AG09309 (cell line): ENCODE results near the gene GLG1.

Experiments
- DNase-seq: peaks from one replicate; pipeline ENCODE4 v3.0.0-alpha.2; 2010; ENCODE audit warnings: low read depth
- H3K4me3 ChIP-seq: 2 replicates; pipeline ENCODE4 v1.5.1; 2011; ENCODE audit warnings: mild to moderate bottlenecking, low read depth, low read length, moderate library complexity; ENCODE audit not compliant: control insufficient read depth
- TF ChIP-seq, protein P1 (sequence below): IDR thresholded peaks from 2 replicates; pipeline ENCODE4 v1.5.1; 2011; ENCODE audit warnings: mild to moderate bottlenecking, low read depth, low read length, inconsistent platforms; ENCODE audit not compliant: insufficient read depth, control insufficient read depth; ENCODE audit errors: missing control alignments

GLG1 gene

GRCh38 chr16:74649839-74650504, 43.1 kb upstream of the GLG1 start:
- no peak overlapping the region for H3K4me3 ChIP-seq
- TF ChIP-seq, protein P1, sequence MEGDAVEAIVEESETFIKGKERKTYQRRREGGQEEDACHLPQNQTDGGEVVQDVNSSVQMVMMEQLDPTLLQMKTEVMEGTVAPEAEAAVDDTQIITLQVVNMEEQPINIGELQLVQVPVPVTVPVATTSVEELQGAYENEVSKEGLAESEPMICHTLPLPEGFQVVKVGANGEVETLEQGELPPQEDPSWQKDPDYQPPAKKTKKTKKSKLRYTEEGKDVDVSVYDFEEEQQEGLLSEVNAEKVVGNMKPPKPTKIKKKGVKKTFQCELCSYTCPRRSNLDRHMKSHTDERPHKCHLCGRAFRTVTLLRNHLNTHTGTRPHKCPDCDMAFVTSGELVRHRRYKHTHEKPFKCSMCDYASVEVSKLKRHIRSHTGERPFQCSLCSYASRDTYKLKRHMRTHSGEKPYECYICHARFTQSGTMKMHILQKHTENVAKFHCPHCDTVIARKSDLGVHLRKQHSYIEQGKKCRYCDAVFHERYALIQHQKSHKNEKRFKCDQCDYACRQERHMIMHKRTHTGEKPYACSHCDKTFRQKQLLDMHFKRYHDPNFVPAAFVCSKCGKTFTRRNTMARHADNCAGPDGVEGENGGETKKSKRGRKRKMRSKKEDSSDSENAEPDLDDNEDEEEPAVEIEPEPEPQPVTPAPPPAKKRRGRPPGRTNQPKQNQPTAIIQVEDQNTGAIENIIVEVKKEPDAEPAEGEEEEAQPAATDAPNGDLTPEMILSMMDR: no peak
- DNase-seq: no peak

- DNase-seq: no peak
- no peak overlapping the region for H3K4me3 ChIP-seq
- TF ChIP-seq, protein P1: no peak
Measured at GRCh38 chr16:74641969-74642368, 35.1 kb upstream of the GLG1 start.

GRCh38 chr16:74637742-74638453, 31.0 kb upstream of the GLG1 start:
- TF ChIP-seq, protein P1: no peak
- DNase-seq: no peak
- H3K4me3 ChIP-seq: no peak overlapping the region

- TF ChIP-seq, protein P1: no peak
- no peak for DNase-seq
- no peak overlapping the region for H3K4me3 ChIP-seq
Measured at GRCh38 chr16:74635303-74635702, 28.4 kb upstream of the GLG1 start.

GRCh38 chr16:74633686-74634085, 26.8 kb upstream of the GLG1 start:
- no peak overlapping the region for H3K4me3 ChIP-seq
- TF ChIP-seq, protein P1: no peak
- no peak for DNase-seq

DNA sequence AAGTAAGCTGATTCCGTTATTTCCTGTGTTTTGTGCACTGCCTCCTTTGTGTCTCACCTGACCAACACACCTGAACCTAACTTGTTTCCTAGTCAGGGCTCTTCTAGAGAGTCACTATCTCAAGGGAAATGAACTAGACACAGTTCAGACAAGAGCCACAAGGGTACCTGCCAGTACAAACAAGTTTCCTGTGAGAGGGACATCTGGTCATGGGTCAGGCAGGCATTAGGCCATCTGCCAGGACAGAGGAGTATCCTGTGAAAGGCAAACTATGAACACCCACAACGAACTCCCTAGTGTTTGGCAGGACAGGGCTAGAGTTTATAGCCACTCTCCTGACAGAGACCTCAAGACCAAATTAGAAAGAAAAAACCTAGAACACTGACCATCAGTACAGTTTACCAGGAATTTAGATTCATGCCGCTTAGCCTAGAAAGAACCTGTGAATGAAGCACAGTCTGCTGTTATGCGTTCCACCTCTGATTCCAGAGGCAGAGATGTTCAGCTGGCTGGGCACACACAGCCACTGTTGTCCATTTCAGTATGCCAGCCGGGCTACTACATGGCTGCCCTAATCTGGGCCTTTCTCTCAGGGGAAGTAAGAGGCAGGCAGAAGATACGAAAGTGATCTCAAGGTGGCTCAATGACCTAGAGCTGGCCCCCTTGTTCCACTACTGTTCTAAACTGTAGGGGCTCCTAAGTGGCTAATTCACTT, 20.7 kb upstream of the GLG1 start:
- DNase-seq: no peak
- H3K4me3 ChIP-seq: no peak overlapping the region
- TF ChIP-seq, protein P1: no peak
